ENCODE measurements around the gene PIGK.

DNA sequence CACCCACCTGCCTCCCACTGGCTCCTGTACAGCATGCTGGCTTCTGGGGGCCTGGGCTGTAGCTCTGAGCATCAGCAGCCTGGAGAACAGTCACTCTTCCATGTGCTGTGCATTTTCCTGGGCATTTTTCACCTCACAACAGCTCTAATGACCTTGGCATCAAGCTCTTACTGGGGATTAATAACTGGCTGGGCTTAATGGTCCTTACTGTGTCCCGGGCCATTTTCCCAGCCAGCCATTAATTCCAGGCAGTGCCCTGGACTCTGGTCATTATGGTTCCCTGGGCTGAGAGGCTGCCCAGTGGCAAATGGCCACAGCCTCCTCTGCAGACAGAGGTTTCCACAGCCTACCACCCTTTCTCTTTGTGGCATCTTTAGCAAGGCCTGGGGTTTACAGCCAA lies 180.1 kb downstream of the PIGK start:
- TF ChIP-seq, protein P1, sequence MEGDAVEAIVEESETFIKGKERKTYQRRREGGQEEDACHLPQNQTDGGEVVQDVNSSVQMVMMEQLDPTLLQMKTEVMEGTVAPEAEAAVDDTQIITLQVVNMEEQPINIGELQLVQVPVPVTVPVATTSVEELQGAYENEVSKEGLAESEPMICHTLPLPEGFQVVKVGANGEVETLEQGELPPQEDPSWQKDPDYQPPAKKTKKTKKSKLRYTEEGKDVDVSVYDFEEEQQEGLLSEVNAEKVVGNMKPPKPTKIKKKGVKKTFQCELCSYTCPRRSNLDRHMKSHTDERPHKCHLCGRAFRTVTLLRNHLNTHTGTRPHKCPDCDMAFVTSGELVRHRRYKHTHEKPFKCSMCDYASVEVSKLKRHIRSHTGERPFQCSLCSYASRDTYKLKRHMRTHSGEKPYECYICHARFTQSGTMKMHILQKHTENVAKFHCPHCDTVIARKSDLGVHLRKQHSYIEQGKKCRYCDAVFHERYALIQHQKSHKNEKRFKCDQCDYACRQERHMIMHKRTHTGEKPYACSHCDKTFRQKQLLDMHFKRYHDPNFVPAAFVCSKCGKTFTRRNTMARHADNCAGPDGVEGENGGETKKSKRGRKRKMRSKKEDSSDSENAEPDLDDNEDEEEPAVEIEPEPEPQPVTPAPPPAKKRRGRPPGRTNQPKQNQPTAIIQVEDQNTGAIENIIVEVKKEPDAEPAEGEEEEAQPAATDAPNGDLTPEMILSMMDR (IDR thresholded peaks at IDR 0.05; ENCODE audit: low read length): no peak
- TF ChIP-seq EZH2 (optimal IDR thresholded peaks at IDR 0.05; ENCODE audit: low read depth, low read length) (no peak), EZH2phosphoT487 (IDR thresholded peaks at IDR 0.05; ENCODE audit: low read length) (no peak)
